PFSK-1 (cell line): ENCODE results near the gene KRTAP10-3.
"Not testable (repeated sequence)": the region's sequence is repeated elsewhere in the genome, so short reads cannot be mapped to it uniquely, and the experiment has no call there.

Source experiments
- FOXP2 ChIP-seq: optimal IDR thresholded peaks from 2 replicates; pipeline ENCODE3; 2011; ENCODE audit warnings: borderline replicate concordance, control low read depth, inconsistent platforms; ENCODE audit not compliant: insufficient read depth; ENCODE audit errors: extremely low read length, extremely low read depth
- POLR2AphosphoS5 ChIP-seq: IDR thresholded peaks from 2 replicates; pipeline ENCODE4 v1.6.1; 2012; ENCODE audit warnings: low read depth, mild to moderate bottlenecking, control low read depth, low read length, moderate library complexity
- REST ChIP-seq, 2 experiments: IDR thresholded peaks; 2 replicates each; pipeline versions ENCODE4 v1.6.1 to v1.8.0; 2011 to 2012; ENCODE audit warnings: low read depth in 2 of 2, low read length in 2 of 2, control low read depth in 1 of 2, inconsistent platforms in 1 of 2, mild to moderate bottlenecking in 1 of 2, moderate library complexity in 1 of 2; ENCODE audit not compliant: insufficient read depth in 1 of 2
- SIN3A ChIP-seq: IDR thresholded peaks from 2 replicates; pipeline ENCODE4 v1.6.1; 2012; ENCODE audit warnings: mild to moderate bottlenecking, low read length, moderate library complexity, borderline replicate concordance; ENCODE audit not compliant: insufficient read depth
- TAF1 ChIP-seq: IDR thresholded peaks from 2 replicates; pipeline ENCODE4 v1.6.1; 2012; ENCODE audit warnings: low read length, control low read depth, borderline replicate concordance; ENCODE audit not compliant: insufficient read depth

KRTAP10-3 gene

GRCh38 chr21:44575307-44576024 lies 16.9 kb upstream of the KRTAP10-3 start:
- TF ChIP-seq TAF1 (no peak), FOXP2 (no peak), REST (IDR thresholded peaks at IDR 0.05; ENCODE audit: insufficient read depth in 1 of 2, low read depth in 2 of 2, low read length in 2 of 2) (no peak), POLR2AphosphoS5 (no peak), SIN3A (no peak)

- no peak for TF ChIP-seq SIN3A
Observed at GRCh38 chr21:44574457-44575306, 16.1 kb upstream of the KRTAP10-3 start.

GRCh38 chr21:44573630-44574456 lies 15.2 kb upstream of the KRTAP10-3 start, which contains the start of gene KRTAP10-4:
KRTAP10-4 (plus strand) TSS chr21:44573729; CDS start chr21:44573759, 30 bp downstream.
- not testable (repeated sequence) for TF ChIP-seq POLR2AphosphoS5; TAF1; REST (IDR thresholded peaks at IDR 0.05; ENCODE audit: insufficient read depth in 1 of 2, low read depth in 2 of 2, low read length in 2 of 2)

GRCh38 chr21:44572959-44573583 lies 14.5 kb upstream of the KRTAP10-3 start:
- TF ChIP-seq TAF1 (no peak), FOXP2 (no peak), SIN3A (no peak), POLR2AphosphoS5 (no peak), REST (IDR thresholded peaks at IDR 0.05; ENCODE audit: insufficient read depth in 1 of 2, low read depth in 2 of 2, low read length in 2 of 2) (no peak)
